Measurements from ENCODE around the gene ETF1.

The ETF1 gene

DNA sequence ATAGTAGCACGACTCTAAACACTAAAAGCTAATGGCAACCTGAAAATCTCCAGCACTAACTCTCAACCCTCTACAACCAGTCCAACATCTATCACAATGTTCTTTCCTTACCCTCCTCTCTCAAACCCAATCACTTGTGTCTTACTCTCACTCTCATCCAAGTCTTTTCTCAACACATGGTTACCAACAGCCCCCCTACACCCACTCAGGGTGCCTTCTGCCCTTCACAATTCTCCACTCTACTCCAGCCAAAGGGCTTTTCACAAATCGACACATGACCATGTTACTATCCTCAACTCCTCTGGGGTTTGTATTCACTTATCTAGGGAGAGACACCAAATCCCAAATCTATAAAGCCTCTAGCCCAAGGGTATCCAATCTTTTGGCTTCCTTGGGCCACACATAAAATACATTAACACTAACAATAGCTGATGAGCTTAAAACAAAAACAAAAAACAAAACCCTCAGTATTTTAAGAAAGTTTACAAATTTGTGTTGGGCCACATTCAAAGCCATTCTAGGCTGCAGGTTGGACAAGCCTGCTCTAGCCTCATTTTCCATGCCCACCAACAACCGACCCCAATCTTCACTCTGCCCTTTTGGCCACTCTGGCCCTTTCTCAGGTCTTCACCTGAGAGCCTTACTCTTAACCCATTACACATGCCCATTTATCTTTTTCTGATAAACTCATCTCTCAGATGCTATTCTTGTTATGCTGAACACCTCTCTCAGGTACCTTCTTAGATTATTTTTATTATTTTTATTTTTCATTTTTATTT lies 20.5 kb upstream of the ETF1 start:
- DNase-seq (ENCODE audit: low read depth) = no peak

DNA sequence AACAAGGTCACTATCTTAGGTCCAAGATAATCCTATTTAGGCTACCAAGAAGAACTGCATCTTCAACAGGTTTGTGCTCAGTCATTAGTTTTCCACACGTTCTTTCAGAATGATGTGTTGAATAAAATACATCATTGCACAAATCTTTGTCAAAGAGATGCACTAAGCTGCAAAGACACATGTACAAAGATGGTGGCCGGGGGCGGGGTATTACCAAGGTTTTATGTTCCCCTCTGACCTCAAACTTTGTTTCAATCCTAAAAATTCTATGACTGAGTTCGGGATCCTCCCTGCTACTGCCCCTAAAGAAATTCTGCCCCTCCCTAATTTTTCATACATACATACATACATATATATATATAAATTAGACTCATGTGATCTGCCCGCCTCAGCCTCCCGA lies 17.9 kb upstream of the ETF1 start:
- DNase-seq (ENCODE audit: low read depth) = no peak

DNA sequence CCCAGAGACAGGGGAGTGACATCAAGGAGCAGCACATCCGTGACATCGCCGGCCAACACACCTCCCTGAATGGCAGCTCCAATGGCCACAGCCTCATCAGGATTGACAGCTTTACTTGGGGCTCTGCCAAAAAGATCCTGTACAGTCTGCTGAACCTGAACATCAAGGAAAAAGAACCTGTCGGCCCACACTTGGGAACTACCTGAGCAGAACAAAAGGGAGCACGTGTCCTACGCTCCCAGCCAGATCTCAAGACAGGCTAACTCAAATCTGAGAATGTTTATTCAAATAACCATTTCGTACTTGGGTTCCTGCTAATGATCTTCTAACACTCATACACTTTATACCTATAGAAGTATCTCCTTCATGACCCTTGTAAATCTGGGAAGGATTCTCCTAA lies 16.9 kb upstream of the ETF1 start:
- no peak for DNase-seq (ENCODE audit: low read depth)

DNA sequence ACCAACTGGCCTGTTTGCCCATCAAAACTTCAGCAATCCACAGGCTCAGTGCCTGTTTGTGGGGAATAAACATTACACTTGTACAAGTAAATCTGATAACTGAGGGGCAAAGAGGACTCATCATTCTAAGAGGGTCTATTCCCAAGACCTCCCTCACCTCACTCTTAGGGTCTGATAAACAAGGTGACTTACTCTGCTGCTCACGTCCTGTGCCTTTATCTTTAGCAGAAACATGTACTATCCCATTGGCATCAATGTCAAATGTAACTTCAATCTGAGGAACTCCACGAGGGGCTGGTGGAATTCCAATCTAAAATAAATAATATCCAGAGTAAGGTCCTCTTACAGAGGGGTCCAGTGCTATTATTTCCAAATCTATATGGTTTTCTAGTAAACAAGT lies 14.6 kb upstream of the ETF1 start:
- DNase-seq (ENCODE audit: low read depth) = no peak

DNA sequence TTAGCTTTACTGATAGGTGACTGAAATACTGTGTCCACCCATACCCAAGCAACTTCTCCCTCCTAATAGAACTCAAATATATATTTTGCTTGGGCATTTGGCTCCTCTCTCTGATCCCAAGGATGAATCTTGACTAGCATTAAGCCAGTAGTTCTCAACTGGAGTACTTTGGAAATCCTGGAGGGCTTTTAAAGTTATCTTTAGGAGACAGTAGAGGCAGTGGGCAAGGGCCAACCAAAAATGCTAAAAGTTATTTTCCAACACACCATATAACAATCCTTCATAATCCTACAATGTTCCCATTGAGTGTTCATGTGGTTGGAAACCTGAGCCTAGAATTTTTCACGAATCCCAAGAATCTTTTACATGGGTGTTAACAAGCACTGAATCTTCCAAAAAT lies 11.1 kb upstream of the ETF1 start:
- no peak for DNase-seq (ENCODE audit: low read depth)

DNA sequence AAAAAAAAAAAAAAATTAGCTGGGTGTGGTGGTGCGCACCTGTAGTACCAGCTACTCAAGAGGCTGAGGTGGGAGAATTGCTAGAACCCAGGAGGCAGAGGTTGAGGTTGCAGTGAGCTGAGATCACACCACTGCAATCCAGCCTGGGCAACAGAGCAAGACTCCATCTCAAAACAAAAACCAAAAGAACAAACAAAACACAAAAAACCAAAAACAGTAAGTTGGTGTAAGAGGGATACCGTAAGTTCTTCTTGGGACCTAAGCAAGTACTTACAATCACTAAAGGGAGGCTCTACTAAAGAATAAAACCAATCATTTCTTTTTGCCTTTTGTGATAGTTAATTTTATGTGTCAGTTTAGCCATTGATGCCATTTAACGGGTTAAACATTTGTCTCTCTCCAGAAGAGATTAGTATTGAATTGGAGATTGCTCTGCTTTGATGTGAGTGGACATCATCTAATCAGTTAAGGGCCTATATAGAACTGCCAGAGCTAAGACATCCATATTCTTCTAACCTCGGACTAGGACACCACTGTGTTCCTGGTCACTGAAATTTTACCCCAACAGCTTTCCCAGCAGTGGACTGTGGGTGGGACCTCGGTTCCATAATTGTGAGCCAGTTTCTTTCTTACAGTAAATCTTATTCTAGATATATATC lies 10.5 kb upstream of the ETF1 start:
- DNase-seq (ENCODE audit: low read depth) = no peak

DNA sequence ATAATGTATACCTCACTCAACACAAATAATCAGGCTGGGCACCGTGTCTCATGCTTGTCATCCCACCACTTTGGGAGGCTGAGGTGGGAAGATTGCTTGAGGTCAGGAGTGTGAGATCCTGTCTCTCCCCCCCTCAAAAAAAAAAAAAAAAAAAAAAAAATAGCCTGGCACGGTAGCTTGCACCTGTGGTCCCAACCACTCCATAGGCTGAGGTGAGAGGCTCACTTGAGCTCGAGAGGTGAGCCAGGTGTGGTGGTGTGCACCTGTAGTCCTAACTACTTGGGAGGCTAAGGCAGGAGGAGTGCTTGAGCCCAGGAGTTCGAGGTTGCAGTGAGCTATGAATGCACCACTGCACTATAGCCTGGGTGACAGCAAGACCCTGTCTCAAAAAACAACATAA lies 9.6 kb upstream of the ETF1 start:
- no peak for DNase-seq (ENCODE audit: low read depth)

DNA sequence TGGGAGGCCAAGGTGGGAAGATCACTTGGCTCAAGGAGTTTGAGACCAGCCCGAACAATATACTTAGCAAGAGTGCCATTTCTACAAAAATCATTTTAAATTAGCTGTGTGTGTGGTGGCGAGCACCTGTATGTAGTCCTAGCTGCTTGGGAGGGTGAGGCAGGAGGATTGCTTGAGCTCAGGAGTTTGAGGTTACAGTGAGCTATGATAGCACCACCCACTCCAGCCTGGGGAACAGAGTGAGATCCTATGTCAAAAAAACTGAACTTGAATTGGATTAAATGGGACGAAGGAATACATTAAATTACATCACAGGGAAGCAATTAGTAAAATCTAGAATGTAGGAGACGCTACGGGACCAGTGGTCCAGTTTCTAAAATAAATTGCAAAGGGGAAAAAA lies 6.4 kb upstream of the ETF1 start:
- no peak for DNase-seq (ENCODE audit: low read depth)

DNA sequence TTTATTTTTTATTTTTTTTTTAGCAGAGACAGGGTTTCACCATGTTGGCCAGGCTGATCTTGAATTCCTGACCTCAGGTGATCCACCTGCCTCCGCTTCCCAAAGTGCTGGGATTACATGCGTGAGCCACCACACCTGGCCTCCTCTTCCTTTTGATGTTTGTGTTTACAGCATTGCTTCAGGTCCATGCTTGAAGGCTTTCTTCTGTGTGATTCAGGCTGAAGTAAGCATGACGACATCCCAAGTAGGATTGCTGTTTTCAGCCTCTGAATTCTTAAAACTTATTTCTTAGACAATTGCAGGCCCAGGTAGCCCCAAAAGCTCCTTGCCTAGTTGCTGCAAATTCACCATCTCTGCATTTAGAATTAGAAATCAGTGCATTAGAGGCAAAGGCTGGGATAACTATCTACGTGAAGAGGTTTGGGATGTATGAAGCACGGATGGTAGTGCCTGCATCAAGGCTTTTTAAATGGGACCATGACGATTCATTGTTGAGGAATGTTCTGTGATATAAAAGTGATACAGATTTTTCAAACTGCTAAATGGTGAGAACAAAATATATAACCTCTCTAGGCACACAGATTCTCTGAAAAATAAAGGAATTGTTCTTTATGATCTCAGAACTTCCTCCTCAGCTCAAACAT lies 3.0 kb upstream of the ETF1 start:
- no peak for DNase-seq (ENCODE audit: low read depth)

DNA sequence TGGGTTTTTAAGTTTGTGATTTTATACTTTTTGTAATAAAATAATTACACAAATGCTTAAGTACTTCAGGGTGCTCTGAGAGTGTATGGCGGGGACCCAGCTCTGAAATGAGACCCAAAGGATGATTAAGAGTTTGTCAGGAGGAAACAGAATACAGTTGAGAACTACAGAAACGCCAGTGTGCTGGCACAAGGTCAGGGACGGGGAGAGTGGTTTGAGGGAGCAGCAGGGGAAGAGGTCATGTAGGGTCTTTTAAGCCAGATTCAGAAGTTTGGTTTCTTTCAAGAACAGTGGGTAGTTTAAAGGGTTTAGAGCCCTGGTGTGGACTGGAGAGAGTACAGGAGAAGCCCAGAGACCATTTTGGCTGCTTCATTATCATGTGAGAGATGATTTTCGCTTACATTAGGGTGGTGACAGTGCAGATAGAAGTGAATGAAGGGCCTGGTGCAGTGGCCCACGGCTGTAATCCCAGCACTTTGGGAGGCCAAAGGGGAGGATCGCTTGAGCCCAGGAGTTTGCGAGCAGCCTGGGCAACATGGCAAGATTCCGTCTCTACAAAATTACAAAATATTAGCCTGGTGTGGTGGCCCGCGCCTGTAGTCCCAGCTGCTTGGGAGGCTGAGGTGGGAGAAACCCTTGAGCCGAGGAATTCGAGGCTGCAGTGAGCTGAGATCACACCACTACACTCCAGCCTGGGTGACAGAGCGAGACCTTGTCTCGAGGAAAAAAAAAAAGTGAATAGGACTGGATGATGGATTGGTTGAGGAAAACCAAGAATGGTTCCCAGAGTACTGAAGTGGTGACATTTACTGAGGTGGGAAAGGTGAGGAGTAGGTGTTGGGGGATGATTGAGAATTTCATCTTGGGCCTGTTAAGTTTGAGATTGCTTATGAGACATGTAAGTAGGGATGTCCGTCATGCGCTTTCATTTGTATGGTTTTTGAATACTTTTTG lies 1.4 kb upstream of the ETF1 start:
- DNase-seq (ENCODE audit: low read depth) = no peak

DNA sequence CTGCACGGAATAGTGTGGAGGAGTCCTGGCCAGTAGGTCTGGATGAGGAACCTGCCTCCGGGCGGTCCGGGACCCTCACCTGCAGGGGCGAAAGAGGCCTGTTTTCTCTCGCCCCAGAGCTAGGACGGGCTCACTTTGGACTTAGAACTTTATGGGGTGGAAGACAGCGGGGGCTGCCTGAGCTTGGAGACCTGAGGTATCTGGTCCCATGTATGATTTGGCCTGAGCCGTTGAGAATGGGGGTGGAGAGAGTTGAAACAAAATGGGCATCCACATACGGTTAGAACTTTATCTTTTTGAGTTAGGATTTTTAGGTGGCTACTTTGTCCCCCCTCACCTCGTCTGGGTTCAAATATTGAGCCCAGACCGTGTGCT lies 681 bp upstream of the ETF1 start:
- no peak for DNase-seq (ENCODE audit: low read depth)

DNA sequence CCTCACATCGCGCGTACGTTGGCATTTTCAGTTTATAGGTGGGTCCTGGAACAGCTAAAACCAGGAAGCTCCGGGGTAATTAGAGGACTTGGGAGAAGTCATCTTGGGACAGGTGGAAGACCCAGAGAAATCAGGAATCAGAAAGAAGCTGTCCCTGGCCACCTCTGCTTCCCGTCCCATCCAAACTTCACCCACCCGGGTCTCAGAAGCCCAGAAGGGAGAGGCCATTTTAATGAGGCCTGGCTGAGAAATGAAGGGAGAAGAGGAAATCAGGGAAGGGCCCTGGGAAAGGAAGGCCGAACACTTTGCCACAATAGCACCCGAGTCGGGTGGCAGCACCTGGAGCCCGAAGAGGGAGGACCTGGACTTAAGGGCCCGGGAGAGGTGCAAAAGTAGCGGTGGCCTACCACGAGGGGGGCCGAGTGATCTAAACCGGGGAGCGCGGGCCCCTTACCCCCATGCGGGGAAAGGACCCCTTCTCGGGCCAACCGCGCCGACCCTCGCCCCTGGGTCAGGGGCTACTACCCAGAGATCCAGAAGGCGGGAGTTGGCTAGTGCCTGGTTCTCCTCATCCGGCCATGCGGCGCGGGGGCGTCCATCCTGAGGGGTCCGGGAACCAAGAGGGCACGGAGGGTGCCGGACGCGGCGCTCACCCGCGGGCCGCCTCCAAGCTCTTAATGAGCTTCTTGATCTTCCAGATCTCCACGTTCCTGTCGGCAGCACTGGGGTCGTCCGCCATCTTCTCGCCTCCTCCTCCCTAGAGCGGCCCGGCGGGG lies 668 bp downstream of the ETF1 start:
- no peak for DNase-seq (ENCODE audit: low read depth)

DNA sequence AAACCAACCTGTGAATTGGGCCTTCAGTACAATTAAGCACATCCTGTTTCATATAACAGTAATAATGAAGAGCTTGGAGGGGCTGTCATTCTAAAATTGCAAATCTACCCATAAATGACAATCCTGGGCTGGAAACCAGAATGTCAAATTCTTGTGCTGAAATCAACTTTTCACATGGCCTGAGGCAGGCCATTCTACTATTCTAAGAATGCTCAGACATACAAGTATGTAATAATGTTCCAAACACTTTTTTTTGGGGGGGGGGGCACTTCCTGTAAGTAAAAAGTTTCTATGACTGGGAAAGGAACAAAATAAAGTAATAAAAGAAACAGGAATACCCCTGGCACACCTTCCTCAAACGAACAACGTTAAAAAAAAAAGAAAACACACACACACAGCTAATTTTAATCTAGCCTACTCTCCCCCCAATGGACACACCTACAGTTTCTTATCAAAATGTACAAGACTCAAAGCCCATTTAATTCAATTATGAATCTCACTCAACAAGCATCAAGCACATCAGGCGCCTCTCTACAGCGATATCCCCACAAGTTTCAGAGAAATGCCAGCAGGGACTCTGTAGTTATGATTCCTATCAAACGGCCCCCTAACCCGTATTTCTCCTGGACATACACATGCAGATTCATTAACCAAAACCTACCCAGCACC lies 1.4 kb downstream of the ETF1 start:
- DNase-seq (ENCODE audit: low read depth) = no peak

DNA sequence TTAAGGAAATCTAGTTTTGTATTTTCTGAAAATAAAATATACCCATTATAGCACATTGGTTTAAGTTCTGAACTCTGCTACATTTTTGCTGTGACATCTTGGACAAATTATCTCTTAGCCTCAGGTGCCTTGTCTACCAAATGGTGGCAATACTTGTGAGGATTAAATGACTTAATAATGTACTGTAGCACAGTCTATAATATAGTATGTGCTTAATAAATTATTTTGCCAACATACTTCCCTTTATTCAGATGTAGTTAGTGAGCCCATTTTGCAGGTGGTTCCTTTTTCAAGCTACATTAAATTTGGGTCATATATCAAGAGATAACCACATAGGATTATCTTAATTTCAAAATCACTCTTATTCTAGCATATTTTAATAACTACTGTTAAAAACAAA lies 3.2 kb downstream of the ETF1 start:
- no peak for DNase-seq (ENCODE audit: low read depth)

DNA sequence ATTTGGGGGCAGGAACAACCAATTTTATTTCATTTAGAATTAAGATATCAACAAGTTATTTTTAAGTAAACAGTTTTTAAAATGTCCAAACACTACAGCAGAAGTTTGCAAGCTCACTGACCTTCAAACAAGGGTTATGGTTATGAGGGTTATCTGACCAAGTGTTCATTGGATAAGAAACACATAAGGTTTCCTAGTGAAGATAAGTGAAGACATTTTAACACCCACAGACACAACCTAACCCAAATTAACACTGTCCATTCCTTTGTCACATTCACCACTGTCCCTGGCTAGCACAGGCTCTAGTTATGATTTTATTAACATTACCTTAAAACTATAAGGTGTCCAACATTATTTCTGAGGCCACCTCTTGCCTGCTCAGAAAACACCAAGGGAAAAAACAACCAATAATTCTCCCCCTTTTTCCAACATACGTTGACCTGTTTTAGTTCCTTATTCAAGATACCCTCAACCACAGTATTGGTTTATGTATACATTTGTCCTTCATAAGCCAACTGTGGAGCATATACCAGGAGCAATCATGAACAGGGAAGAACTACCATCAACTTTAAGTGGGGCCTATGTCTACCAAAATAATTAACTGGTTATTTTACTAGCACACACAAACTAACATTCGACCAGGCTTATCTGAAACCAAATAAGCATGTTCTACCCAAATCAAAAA lies 4.0 kb downstream of the ETF1 start:
- DNase-seq (ENCODE audit: low read depth) = no peak

DNA sequence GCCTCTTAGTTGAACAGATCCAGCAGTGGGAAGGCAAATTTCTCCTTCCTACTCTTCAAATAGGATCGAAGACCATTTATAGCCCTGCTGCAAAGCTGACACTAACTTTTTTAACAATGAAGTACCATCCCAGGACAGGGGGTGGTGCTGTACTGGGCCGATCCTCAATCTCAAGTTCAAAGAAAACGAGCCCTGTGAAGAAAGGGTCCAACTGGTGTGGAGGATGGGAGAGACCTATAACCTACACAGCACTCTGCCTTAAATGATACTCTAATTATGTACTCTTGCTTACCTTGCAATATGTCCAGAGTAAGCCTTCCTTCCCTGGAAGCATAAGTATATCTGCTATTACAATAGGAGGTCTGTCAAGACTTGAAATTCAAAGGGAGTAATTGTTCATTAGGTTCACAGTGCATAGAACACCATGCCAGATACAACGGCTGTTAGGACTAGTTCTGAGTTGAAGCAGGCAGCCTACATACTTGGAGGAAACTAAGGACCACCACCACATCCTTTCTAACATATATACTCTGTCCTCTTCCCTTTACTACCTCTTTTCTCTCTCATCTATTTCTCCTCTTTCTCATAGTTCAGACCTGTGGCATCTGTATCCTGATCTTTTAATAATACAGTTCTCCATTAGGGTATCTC lies 6.2 kb downstream of the ETF1 start:
- DNase-seq (ENCODE audit: low read depth) = no peak

DNA sequence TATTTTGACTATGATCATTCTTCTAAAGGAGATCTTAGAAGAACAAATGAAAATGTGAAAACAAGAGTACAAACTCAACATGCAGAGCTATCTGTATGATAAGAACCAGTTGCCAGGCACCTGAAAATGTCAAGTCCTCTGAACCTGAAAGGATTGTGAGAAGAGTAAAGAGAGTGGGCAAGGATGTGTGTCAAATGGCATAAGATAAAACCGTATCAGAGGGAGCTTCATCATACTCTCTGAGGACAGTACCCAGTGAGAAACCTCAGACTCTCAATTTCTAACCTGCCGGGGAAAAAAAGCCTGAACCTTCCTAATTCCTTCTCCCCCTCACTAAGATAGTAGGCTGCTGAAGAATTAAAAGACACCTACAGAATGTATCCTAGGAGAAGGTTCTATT lies 6.8 kb downstream of the ETF1 start:
- DNase-seq (ENCODE audit: low read depth) = no peak

DNA sequence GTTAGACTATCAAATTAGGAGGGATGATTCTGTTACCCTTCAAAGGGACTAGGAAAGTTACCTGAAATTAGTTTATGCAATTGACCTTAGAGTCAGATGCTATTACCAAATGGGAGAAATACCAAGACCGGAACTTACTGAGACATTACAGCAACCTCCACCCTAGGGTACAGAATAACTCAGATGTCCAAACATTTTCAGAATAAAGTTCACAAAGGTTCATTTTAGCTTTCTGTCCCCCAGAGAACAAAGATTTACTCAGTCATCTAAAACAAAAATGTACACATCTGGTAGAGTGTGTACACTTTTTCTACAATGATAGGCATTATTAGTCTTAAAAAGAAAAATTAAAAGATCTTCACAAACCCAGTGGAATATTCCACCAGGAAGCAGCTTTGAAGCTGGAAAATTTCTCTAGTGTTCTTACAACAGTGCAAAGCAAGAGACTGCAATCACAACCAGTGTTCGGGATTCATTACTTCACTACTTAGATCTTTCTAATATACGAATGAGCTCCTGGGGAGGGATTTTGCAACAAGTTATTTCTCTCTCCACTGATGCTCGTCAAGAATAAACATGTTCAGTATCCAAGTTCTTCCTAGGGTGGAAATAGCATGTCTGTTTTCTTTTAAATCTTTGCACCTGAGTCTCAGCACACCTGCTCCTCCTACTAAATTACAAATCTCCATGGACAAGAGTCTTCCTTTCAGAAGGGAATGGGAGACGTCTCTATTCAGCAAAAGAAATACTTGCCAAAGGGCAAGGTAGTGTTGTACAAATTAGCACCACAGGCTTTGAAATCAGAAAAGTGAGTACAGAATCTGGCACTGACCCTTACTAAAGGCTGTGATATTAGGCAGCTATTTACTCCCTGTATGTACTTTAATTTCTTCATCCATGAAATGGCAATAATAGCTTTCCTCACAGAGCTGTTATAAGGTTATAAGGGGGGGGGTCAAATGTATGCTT lies 8.8 kb downstream of the ETF1 start:
- DNase-seq (ENCODE audit: low read depth) = no peak

DNA sequence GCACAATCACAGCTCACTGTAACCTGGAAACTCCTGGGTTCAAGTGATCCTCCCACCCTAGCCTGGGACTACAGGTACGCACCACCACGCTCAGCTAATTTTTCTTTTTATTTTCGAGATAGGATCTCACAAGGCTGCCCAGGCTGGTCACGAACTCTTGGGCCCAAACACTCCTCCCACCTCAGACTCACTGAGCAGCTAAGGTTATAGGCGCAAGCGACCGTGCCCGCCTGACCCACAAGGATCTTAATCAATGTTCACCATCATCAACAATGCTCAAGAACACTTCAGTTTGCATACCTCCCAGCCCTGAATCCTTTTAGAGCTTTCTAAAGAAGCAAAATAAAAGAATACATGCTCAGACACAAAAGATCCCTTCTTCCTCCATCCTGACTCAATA lies 13.2 kb downstream of the ETF1 start:
- no peak for DNase-seq (ENCODE audit: low read depth)
